ENCODE results near the gene CSNK1G3. TPM values are rescaled to one million over a fixed set of nuclear protein-coding genes. Genes with fewer than 3 reads are reported as not detected.

CSNK1G3 gene
- total and polyA plus RNA-seq, 9 donors = 16.6 to 46.5 (median 23.0) TPM

DNA sequence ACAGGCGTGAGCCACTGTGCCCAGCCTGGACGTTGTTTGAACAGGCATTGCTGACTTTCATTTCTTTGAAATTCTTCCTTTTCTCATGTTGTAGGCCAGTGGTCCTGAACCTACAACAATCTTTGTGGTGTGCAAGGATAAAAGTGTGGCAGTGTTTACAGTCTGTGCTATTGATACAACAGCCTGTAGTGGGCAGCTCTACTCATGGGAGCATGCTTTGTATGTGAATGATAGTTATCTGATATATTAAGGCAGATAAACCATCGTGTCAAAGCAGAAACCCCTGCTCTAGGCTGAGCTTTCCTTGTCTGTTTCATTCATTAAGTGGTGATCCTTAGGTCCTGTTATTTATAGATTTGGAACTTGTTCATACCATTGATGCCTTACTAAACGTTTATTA, 42.6 kb downstream of the CSNK1G3 start:
- no peak overlapping the region for H3K4me3 ChIP-seq (ENCODE audit: low read length)
- H3K27ac ChIP-seq (ENCODE audit: low read length) = no peak overlapping the region
- no peaks in the 10 kb centered on the region for H3K4me1 ChIP-seq (ENCODE audit: control insufficient read depth, insufficient read depth, low read length)
- no peaks in the 10 kb centered on the region for H3K27me3 ChIP-seq (ENCODE audit: control insufficient read depth, insufficient read depth, low read length)
- no peaks in the 10 kb centered on the region for H3K36me3 ChIP-seq (ENCODE audit: control insufficient read depth, insufficient read depth, low read length)
- no peak for DNase-seq
- no peaks in the 10 kb centered on the region for H3K9me3 ChIP-seq (replicated peaks; ENCODE audit: control insufficient read depth, low read depth, low read length)
- no CpG with 5 or more reads among the region's 4 CpGs for WGBS (ENCODE audit: insufficient coverage)

DNA sequence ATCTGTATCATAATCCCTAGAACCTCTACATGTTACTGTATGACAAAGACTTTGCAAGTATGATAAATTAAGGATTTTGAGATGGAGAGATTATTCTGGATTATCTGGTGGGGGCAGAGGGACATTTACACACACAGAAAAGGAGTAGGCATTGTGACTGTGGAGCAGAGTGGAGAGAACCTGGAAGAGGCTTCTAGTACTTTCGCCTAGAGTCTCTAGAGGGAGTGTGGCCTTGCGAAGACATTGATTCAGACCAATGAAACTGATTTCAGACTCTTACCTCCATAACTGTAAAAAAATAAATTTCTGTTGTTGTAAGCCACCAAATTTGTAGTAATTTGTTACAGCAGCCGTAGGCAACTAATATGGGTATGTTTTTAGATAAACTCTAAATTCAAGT, 45.9 kb downstream of the CSNK1G3 start:
- Histone ChIP-seq H3K36me3 (ENCODE audit: control insufficient read depth, insufficient read depth, low read length) (no peaks in the 10 kb centered on the region), H3K27me3 (ENCODE audit: control insufficient read depth, insufficient read depth, low read length) (no peaks in the 10 kb centered on the region), H3K9me3 (replicated peaks; ENCODE audit: control insufficient read depth, low read depth, low read length) (no peaks in the 10 kb centered on the region), H3K27ac (ENCODE audit: low read length) (no peak overlapping the region), H3K4me3 (ENCODE audit: low read length) (no peak overlapping the region), H3K4me1 (ENCODE audit: control insufficient read depth, insufficient read depth, low read length) (no peaks in the 10 kb centered on the region)
- no CpG with 5 or more reads among the region's 3 CpGs for WGBS (ENCODE audit: insufficient coverage)
- DNase-seq = no peak

DNA sequence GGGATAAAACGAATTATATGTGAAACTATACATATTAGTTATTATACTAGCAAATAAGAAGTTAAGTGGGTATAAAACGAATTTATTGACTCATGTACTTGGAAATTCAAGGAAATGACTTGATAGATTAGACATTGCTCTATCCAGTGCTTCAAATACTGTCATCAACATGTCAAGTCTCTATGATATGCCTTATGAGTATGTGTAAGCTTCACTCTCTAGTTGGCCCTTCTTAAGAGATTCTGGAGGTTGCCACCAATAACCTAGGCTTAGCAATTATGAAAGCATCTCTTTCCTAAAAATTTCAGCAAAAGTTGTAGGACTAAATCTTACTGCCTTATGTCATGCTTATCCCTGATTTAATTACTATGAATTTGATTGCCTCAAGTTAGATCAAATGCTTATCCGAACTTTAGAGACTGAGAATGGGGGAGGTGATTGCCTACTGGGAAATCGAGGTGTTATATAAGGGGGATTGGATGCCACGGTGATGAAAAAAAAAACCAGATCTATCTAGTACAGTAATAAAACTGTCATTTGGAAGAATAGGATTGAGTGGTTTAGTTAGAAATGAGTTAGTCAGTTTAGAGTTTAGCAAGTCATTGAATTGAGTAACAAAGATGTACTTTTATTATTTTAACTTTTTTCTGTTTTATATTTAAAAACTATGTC, 46.9 kb downstream of the CSNK1G3 start:
- Histone ChIP-seq H3K27me3 (ENCODE audit: control insufficient read depth, insufficient read depth, low read length) (no peaks in the 10 kb centered on the region), H3K4me3 (ENCODE audit: low read length) (no peak overlapping the region), H3K36me3 (ENCODE audit: control insufficient read depth, insufficient read depth, low read length) (no peaks in the 10 kb centered on the region), H3K27ac (ENCODE audit: low read length) (no peak overlapping the region), H3K9me3 (replicated peaks; ENCODE audit: control insufficient read depth, low read depth, low read length) (no peaks in the 10 kb centered on the region), H3K4me1 (ENCODE audit: control insufficient read depth, insufficient read depth, low read length) (no peaks in the 10 kb centered on the region)
- no peak for DNase-seq
- no CpG with 5 or more reads among the region's 5 CpGs for WGBS (ENCODE audit: insufficient coverage)

DNA sequence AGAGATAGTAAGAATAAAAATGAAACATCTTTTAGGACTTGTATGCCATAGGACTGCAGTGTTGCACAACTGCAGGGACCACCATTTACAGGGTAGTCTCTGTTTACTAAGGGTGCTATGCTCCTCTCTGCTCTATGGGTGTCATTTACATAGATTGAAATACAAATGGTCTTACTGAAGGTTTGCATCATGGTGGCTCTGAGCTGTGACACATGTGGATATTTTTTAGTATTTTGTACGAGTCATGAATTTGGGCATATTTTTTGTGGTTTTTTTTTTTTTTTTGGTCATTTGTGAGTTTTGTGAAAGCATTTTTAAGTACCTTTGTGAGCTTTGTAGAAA, 47.4 kb downstream of the CSNK1G3 start:
- H3K4me3 ChIP-seq (ENCODE audit: low read length) = no peak overlapping the region
- DNase-seq = no peak
- no peaks in the 10 kb centered on the region for H3K36me3 ChIP-seq (ENCODE audit: control insufficient read depth, insufficient read depth, low read length)
- WGBS (ENCODE audit: insufficient coverage) = no CpG with 5 or more reads among the region's 1 CpG
- H3K4me1 ChIP-seq (ENCODE audit: control insufficient read depth, insufficient read depth, low read length) = no peaks in the 10 kb centered on the region
- H3K27ac ChIP-seq (ENCODE audit: low read length) = no peak overlapping the region
- H3K9me3 ChIP-seq (replicated peaks; ENCODE audit: control insufficient read depth, low read depth, low read length) = no peaks in the 10 kb centered on the region
- no peaks in the 10 kb centered on the region for H3K27me3 ChIP-seq (ENCODE audit: control insufficient read depth, insufficient read depth, low read length)

DNA sequence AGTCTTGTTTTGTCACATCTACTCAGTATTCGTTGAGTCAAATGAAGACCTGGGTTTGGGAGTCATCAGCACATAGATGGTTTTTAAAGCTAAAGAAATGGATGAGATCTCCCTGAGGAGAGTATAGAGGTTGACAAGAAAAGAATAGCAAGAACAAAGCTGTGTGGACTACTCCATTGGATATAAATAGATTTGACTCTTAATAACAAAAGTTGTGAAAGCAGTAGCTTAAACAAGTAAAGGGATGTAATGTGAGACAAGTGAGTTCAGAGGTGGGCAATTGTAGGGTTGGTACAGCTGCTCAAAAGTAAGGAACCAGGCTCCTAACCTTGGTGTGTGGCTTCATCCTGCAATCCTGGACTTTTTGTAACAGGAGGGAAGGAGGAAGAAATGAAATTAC, 49.3 kb downstream of the CSNK1G3 start:
- Histone ChIP-seq H3K27me3 (ENCODE audit: control insufficient read depth, insufficient read depth, low read length) (no peaks in the 10 kb centered on the region), H3K9me3 (replicated peaks; ENCODE audit: control insufficient read depth, low read depth, low read length) (no peaks in the 10 kb centered on the region), H3K36me3 (ENCODE audit: control insufficient read depth, insufficient read depth, low read length) (no peaks in the 10 kb centered on the region), H3K27ac (ENCODE audit: low read length) (no peak overlapping the region), H3K4me3 (ENCODE audit: low read length) (no peak overlapping the region), H3K4me1 (ENCODE audit: control insufficient read depth, insufficient read depth, low read length) (no peaks in the 10 kb centered on the region)
- no peak for DNase-seq
- no CpG with 5 or more reads among the region's 1 CpG for WGBS (ENCODE audit: insufficient coverage)

DNA sequence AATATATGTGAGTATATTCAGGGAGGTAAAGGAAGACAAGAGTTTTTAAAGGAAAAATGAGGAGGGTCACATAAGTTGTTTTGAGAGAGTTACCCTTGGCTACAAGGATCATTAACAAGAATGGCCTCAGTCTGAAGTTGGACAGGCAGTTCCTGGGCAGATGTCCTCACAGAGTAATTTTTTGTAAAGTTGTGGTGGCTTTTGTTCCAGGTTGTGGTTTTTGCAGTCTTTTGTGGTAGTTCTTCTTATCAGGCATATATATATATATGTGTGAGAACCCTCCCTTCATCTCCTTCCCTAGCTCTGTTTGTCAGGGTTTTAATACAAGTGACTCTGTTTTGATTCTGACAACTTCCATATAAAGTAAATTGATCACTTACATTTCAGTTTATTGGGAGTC, 60.0 kb downstream of the CSNK1G3 start:
- Histone ChIP-seq H3K4me3 (ENCODE audit: low read length) (no peak overlapping the region), H3K27me3 (ENCODE audit: control insufficient read depth, insufficient read depth, low read length) (no peaks in the 10 kb centered on the region)

DNA sequence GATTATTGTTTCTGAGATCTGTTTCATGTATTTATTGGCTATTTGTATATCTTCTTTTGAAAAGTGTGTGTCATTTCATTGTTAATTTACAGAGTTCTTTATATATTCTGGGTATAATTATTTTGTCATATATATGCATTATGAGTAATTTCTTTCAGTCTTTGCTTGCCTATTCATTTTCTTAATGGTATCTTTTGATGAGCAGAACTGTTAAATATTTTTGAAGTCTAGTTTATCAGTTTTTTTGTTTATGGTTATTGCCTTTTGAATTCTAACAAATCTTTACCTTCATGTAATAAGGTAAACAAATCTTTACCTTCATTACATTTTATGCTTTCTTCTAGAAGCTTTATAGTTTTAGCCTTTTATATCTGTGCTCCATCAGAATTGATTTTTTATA, 66.4 kb downstream of the CSNK1G3 start:
- Histone ChIP-seq H3K4me3 (ENCODE audit: low read length) (no peak overlapping the region), H3K36me3 (ENCODE audit: control insufficient read depth, insufficient read depth, low read length) (peaks cover 3% of the 10 kb centered on the region), H3K27ac (ENCODE audit: low read length) (no peak overlapping the region), H3K9me3 (replicated peaks; ENCODE audit: control insufficient read depth, low read depth, low read length) (no peaks in the 10 kb centered on the region), H3K4me1 (ENCODE audit: control insufficient read depth, insufficient read depth, low read length) (no peaks in the 10 kb centered on the region), H3K27me3 (ENCODE audit: control insufficient read depth, insufficient read depth, low read length) (no peaks in the 10 kb centered on the region)
- no peak for DNase-seq

More for the DNA sequence above, 60.0 kb downstream of the CSNK1G3 start:
- H3K4me1 ChIP-seq (ENCODE audit: control insufficient read depth, insufficient read depth, low read length) = no peaks in the 10 kb centered on the region
- H3K9me3 ChIP-seq (replicated peaks; ENCODE audit: control insufficient read depth, low read depth, low read length) = no peaks in the 10 kb centered on the region
- H3K27ac ChIP-seq (ENCODE audit: low read length) = no peak overlapping the region
- peaks cover under 1% of the 10 kb centered on the region for H3K36me3 ChIP-seq (ENCODE audit: control insufficient read depth, insufficient read depth, low read length)
- no peak for DNase-seq

DNA sequence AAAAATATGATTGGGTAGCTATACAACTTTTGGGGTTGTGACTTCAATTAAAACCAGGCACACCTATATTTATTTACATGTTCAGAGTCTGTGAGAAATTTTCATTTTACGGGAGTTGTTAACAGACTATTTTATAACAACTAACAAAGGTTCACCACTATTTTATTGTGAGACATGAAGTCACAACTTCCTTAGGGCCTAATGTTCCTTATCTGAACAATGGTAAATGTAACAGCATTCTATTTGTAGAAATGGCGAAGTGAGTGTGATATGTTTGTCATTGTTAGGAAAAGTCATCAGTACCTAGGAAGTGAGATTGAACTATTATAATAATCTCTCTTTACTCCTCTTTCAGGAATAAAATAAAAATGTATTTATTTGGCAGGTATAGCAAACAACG, 67.4 kb downstream of the CSNK1G3 start:
- no peak for DNase-seq
- Histone ChIP-seq H3K9me3 (replicated peaks; ENCODE audit: control insufficient read depth, low read depth, low read length) (no peaks in the 10 kb centered on the region), H3K27me3 (ENCODE audit: control insufficient read depth, insufficient read depth, low read length) (no peaks in the 10 kb centered on the region), H3K4me1 (ENCODE audit: control insufficient read depth, insufficient read depth, low read length) (no peaks in the 10 kb centered on the region), H3K27ac (ENCODE audit: low read length) (no peak overlapping the region), H3K4me3 (ENCODE audit: low read length) (no peak overlapping the region), H3K36me3 (ENCODE audit: control insufficient read depth, insufficient read depth, low read length) (peaks cover 3% of the 10 kb centered on the region)
- WGBS (ENCODE audit: insufficient coverage) = no CpG with 5 or more reads among the region's 3 CpGs

DNA sequence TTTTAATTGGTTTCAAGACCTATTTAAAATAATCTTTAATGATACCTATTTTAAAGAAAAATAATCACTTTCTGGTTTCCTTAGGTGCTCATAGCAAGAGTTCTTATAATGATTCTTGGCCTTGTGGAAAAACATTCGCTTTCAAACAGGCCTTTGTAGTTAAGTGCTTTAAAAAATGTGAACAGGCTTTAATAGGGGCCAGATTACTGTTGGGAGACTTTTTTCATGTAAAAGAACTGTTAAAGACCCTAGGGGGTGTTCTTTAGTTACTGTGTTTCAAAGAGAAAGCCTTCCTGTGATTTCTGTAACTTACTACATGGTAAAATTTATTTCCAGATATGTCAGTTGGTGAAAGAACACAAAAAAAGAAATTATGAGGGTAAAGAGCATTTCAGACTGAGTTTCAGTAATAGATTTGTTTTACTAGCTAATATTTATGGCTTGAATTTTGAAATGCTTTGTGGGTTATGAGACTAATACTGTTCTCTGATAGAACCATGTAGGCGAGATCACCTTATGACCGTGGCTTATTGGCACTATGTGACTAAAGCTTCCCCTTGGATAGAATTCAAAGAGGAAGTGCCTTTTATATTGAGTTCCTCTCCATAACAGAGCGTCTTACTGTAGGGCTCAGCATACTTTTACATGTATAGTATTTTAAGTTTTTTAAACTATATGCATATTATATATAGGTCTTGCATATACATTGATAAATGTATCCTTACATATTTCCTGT, 70.7 kb downstream of the CSNK1G3 start:
- WGBS (ENCODE audit: insufficient coverage) = 100% methylated on average over 1 of the region's 4 CpGs
- Histone ChIP-seq H3K9me3 (replicated peaks; ENCODE audit: control insufficient read depth, low read depth, low read length) (no peaks in the 10 kb centered on the region), H3K4me1 (ENCODE audit: control insufficient read depth, insufficient read depth, low read length) (no peaks in the 10 kb centered on the region), H3K27me3 (ENCODE audit: control insufficient read depth, insufficient read depth, low read length) (no peaks in the 10 kb centered on the region), H3K27ac (ENCODE audit: low read length) (no peak overlapping the region), H3K4me3 (ENCODE audit: low read length) (no peak overlapping the region), H3K36me3 (ENCODE audit: control insufficient read depth, insufficient read depth, low read length) (no peaks in the 10 kb centered on the region)
- peak; percentile 37 for DNase-seq

DNA sequence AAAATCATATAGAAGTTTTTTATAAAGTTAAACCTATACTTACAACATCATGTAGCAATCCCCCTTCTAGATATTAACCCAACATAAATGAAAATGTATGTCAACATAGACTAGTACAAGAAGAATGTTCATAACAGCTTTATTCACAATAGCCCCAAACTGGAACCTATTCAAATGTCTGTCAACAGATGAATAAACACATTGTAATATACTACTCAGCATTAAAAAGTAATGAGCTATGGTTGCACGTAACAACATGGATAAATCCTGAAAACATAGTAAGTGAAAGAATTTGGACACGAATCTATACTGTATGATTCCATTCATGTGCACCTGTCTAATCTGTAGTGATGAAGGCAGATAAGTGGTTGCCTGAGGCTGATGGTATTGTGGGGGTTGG, 73.9 kb downstream of the CSNK1G3 start:
- Histone ChIP-seq H3K27ac (ENCODE audit: low read length) (no peak overlapping the region), H3K27me3 (ENCODE audit: control insufficient read depth, insufficient read depth, low read length) (no peaks in the 10 kb centered on the region), H3K4me3 (ENCODE audit: low read length) (no peak overlapping the region), H3K9me3 (replicated peaks; ENCODE audit: control insufficient read depth, low read depth, low read length) (no peaks in the 10 kb centered on the region), H3K4me1 (ENCODE audit: control insufficient read depth, insufficient read depth, low read length) (no peaks in the 10 kb centered on the region), H3K36me3 (ENCODE audit: control insufficient read depth, insufficient read depth, low read length) (no peaks in the 10 kb centered on the region)
- WGBS (ENCODE audit: insufficient coverage) = 65% methylated on average over 2 of the region's 2 CpGs
- DNase-seq = no peak

DNA sequence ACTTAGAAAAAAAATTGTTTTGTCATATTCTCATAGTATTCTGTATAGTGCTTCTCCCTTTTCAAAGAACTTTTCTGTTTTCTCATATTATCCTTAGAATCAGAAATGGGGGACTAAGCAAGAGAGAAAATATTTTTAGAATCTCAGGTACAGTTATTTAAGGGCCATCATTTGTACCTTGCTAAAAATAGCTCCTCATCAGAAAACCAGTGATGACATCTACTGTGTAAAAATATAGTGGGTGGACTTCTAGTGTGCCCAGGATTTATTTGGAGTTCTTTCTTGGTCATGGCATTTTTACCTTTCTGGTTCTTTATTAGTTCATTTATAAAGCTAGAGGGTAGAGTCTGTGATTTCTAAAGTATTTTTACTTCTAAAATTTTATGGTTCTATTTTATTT, 82.5 kb downstream of the CSNK1G3 start:
- no peaks in the 10 kb centered on the region for H3K9me3 ChIP-seq (replicated peaks; ENCODE audit: control insufficient read depth, low read depth, low read length)
- DNase-seq = no peak
- no peaks in the 10 kb centered on the region for H3K4me1 ChIP-seq (ENCODE audit: control insufficient read depth, insufficient read depth, low read length)
- no peak overlapping the region for H3K4me3 ChIP-seq (ENCODE audit: low read length)
- peaks cover 6% of the 10 kb centered on the region for H3K36me3 ChIP-seq (ENCODE audit: control insufficient read depth, insufficient read depth, low read length)
- no peaks in the 10 kb centered on the region for H3K27me3 ChIP-seq (ENCODE audit: control insufficient read depth, insufficient read depth, low read length)
- H3K27ac ChIP-seq (ENCODE audit: low read length) = no peak overlapping the region

Measured in muscle of leg (tissue), 11 donors.